Adipocyte (in vitro differentiated cells): ENCODE data around the gene TNFSF4.
"Not testable (repeated sequence)": the region's sequence is repeated elsewhere in the genome, so short reads cannot be mapped to it uniquely, and the experiment has no call there.

Experiments
- DNase-seq: peaks from one replicate; pipeline ENCODE4 v3.0.0-alpha.2; 2015; ENCODE audit warnings: low read depth
- H3K27me3 ChIP-seq: replicated peaks from 2 replicates; pipeline ENCODE4 v1.7.0; 2013; ENCODE audit warnings: mild to moderate bottlenecking, low read length, moderate library complexity; ENCODE audit not compliant: control insufficient read depth, insufficient read depth
- H3K36me3 ChIP-seq: 2 replicates; pipeline ENCODE4 v1.7.0; 2013; ENCODE audit warnings: low read length, mild to moderate bottlenecking, moderate library complexity; ENCODE audit not compliant: control insufficient read depth, insufficient read depth, severe bottlenecking
- H3K4me1 ChIP-seq: 2 replicates; pipeline ENCODE4 v1.7.0; 2013; ENCODE audit warnings: mild to moderate bottlenecking, low read length, moderate library complexity; ENCODE audit not compliant: control insufficient read depth, insufficient read depth
- H3K4me3 ChIP-seq: 2 replicates; pipeline ENCODE4 v1.7.0; 2013; ENCODE audit warnings: mild to moderate bottlenecking, low read length, moderate library complexity
- H3K9ac ChIP-seq: 2 replicates; pipeline ENCODE4 v1.7.0; 2013; ENCODE audit warnings: mild to moderate bottlenecking, low read length, moderate library complexity
- H3K9me3 ChIP-seq: 2 replicates; pipeline ENCODE4 v1.7.0; 2013; ENCODE audit warnings: mild to moderate bottlenecking, low read length, moderate library complexity; ENCODE audit not compliant: control insufficient read depth

TNFSF4 gene

DNA sequence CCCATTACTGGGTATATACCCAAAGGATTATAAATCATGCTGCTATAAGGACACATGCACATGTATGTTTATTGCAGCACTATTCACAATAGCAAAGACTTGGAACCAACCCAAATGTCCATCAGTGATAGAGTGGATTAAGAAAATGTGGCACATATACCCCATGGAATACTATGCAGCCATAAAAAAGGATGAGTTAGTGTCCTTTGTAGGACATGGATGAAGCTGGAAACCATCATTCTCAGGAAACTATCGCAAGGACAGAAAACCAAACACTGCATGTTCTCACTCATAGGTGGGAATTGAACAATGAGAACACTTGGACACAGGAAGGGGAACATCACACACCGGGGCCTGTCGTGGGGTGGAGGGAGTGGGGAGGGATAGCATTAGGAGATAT is 27.3 kb upstream of the TNFSF4 start:
- not testable (repeated sequence) for DNase-seq, H3K27me3 ChIP-seq, H3K4me3 ChIP-seq, H3K9me3 ChIP-seq, H3K36me3 ChIP-seq, H3K9ac ChIP-seq, H3K4me1 ChIP-seq

GRCh38 chr1:173229031-173229430 is 21.9 kb upstream of the TNFSF4 start:
- not testable (repeated sequence) for H3K4me1 ChIP-seq, H3K27me3 ChIP-seq, H3K9ac ChIP-seq, DNase-seq, H3K36me3 ChIP-seq, H3K4me3 ChIP-seq, H3K9me3 ChIP-seq

DNA sequence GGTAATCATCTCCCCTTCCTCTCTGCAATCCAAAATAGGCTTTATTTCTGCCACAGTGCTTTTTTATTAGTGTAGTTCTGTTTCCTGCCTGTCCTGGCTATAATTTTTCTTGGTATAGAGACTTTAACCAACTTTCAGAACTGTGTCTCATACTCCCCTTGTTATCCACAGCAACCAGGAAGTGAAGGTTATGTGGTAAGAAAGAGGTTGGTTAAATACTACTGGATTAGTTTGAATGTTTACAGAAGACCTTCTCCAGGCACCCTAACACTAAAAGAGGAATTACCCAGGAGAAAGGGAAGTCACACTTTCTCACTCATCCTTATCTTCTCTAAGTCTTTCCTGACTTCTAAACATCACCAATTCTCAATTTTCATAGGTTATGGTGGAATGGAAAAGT is 17.8 kb upstream of the TNFSF4 start:
- no peak for DNase-seq
- no peaks in the 10 kb centered on the region for H3K4me1 ChIP-seq
- no peaks in the 10 kb centered on the region for H3K36me3 ChIP-seq
- no peak overlapping the region for H3K9ac ChIP-seq
- H3K9me3 ChIP-seq = no peaks in the 10 kb centered on the region
- H3K4me3 ChIP-seq = no peak overlapping the region
- H3K27me3 ChIP-seq = no peaks in the 10 kb centered on the region

DNA sequence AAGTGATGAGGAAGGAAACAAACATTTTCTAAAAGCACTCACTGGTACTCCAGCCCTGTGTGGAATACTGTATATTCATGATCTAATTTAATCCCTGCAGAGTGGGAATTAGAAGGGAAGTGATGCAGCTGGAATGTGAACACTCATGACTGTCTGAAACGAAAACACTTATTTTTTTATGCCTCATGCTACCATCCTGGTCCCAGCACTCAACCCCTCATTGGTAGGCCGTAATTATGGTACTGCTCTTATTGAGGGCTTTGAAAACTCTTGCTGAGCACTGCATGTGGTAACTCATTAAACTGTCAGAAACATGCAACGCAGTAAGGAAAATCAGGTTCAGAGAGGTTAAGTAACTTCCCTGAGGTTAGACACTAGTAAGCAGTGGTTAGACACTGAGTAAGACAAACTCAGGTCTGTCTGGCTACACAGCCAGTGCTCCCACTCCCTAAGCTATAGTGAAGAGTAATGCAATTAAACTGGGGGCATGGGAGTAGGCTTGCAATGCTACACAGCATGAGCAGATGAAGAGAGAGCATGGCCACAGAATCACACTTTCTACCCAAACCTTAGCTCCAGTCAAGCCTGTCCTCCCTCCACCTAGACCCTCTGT is 17.3 kb upstream of the TNFSF4 start:
- Histone ChIP-seq H3K4me1 (no peaks in the 10 kb centered on the region), H3K9ac (no peak overlapping the region), H3K27me3 (no peaks in the 10 kb centered on the region), H3K36me3 (no peaks in the 10 kb centered on the region), H3K4me3 (no peak overlapping the region), H3K9me3 (no peaks in the 10 kb centered on the region)
- no peak for DNase-seq

- no peaks in the 10 kb centered on the region for H3K27me3 ChIP-seq
- no peaks in the 10 kb centered on the region for H3K9me3 ChIP-seq
- H3K4me3 ChIP-seq = no peak overlapping the region
- no peak for DNase-seq
- H3K36me3 ChIP-seq = no peaks in the 10 kb centered on the region
- H3K9ac ChIP-seq = no peak overlapping the region
- no peaks in the 10 kb centered on the region for H3K4me1 ChIP-seq
Observed at GRCh38 chr1:173223031-173223380, 15.9 kb upstream of the TNFSF4 start.

- Histone ChIP-seq H3K9ac (no peak overlapping the region), H3K27me3 (no peaks in the 10 kb centered on the region), H3K4me1 (no peaks in the 10 kb centered on the region), H3K4me3 (no peak overlapping the region), H3K36me3 (no peaks in the 10 kb centered on the region), H3K9me3 (no peaks in the 10 kb centered on the region)
- no peak for DNase-seq
Observed at GRCh38 chr1:173222149-173223030, 15.3 kb upstream of the TNFSF4 start.

- Histone ChIP-seq H3K4me3 (no peak overlapping the region), H3K27me3 (no peaks in the 10 kb centered on the region), H3K9ac (no peak overlapping the region), H3K36me3 (no peaks in the 10 kb centered on the region), H3K4me1 (no peaks in the 10 kb centered on the region), H3K9me3 (no peaks in the 10 kb centered on the region)
- DNase-seq = no peak
Observed at GRCh38 chr1:173220157-173220556, 13.0 kb upstream of the TNFSF4 start.

DNA sequence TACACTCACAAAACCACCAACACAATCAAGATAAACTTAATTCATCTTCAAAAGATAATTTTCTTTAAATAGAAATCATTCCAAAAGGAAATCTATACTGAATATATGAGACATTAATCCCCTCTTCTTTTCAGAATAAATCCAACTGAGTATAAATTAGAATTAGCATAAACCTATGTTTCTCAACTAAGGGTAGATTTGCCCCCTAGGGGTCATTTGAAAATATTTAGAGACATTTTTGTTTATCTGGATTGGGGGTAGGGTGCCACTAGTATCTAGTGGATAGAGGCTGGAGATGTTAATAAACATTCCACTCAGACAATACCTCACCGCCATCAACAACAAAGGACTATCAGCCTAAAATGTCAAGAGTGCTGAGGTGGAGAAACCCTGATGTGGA is 6.5 kb upstream of the TNFSF4 start:
- no peak for DNase-seq
- H3K4me3 ChIP-seq = no peak overlapping the region

DNA sequence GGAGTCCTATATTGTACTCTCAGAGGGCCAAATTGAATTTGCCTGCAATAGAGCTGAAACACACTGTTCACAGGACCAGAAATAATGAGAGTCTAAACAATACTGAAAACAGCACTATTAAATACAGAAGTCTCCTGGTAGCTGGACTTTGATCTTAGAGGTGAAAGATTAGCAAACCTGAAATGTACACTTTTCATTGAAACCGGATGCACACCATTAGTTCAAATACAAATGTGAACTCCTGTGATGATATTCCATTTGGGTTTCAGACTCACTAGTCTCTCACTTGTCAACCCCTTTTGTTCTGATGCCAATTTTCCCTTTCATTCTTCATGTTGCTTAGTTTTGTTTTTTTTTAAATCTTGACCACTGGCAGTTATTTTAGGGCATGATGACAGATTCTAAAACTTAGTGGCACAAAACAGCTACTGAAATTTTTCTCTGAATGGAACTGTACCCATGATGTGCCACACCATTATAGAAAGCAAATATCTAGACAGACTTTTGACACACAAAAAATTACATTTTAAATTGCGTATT is 5.9 kb upstream of the TNFSF4 start:
- H3K27me3 ChIP-seq = no peaks in the 10 kb centered on the region
- no peak overlapping the region for H3K4me3 ChIP-seq
- no peaks in the 10 kb centered on the region for H3K36me3 ChIP-seq
- no peak overlapping the region for H3K9ac ChIP-seq
- no peaks in the 10 kb centered on the region for H3K9me3 ChIP-seq
- H3K4me1 ChIP-seq = peaks cover 2% of the 10 kb centered on the region
- DNase-seq = no peak

More for the DNA sequence above, 6.5 kb upstream of the TNFSF4 start:
- no peaks in the 10 kb centered on the region for H3K27me3 ChIP-seq
- no peak overlapping the region for H3K9ac ChIP-seq
- no peaks in the 10 kb centered on the region for H3K9me3 ChIP-seq
- H3K36me3 ChIP-seq = no peaks in the 10 kb centered on the region
- no peaks in the 10 kb centered on the region for H3K4me1 ChIP-seq

DNA sequence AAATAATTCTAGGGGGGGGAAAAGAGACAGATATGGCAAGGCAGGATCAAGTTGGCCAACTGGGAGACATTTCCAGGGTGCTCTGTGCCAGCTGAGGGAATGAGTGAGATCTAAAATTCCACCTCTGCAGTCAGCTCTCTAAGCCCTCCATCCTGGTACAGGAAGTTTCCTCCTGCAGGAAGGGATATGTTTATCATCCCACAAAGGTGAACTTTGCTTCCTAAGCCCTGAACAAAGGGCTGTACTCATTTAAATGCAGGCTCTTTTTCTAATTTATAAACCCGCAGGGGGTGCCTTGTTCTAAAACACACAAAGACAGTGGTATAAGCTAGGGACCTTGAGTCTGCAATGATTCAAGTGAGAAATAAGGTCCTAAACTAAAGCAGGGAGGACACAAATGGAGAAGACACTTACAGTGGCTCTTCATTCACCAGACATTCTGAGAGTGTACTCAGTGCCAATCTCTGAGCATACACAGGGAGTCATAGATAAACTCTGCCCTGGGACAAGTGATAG is 3.6 kb upstream of the TNFSF4 start:
- Histone ChIP-seq H3K4me1 (peaks cover 20% of the 10 kb centered on the region), H3K4me3 (no peak overlapping the region), H3K9me3 (no peaks in the 10 kb centered on the region), H3K9ac (no peak overlapping the region), H3K36me3 (no peaks in the 10 kb centered on the region), H3K27me3 (no peaks in the 10 kb centered on the region)
- DNase-seq = no peak

- no peak overlapping the region for H3K4me3 ChIP-seq
- no peak overlapping the region for H3K9ac ChIP-seq
- no peaks in the 10 kb centered on the region for H3K9me3 ChIP-seq
- no peaks in the 10 kb centered on the region for H3K36me3 ChIP-seq
- H3K27me3 ChIP-seq = no peaks in the 10 kb centered on the region
- H3K4me1 ChIP-seq = peaks cover 25% of the 10 kb centered on the region
- no peak for DNase-seq
Observed at GRCh38 chr1:173210283-173210682, 3.2 kb upstream of the TNFSF4 start.
